NCI-H748 treated with DMSO at 0.1 percent for 48 hours (cell line): ENCODE measurements around the gene METTL3.

ENCODE experiments used
- DNase-seq: peaks from one replicate; lab custom pipeline; 2025; lab: John Stamatoyannopoulos, UW

Gene METTL3

GRCh38 chr14:21476523-21476924 lies 34.6 kb downstream of the METTL3 start:
- DNase-seq = peak; percentile 86

- no peak for DNase-seq
Observed at GRCh38 chr14:21475767-21476522, 35.2 kb downstream of the METTL3 start.

GRCh38 chr14:21467616-21468015 lies 43.5 kb downstream of the METTL3 start:
- no peak for DNase-seq

GRCh38 chr14:21455912-21456667 lies 55.0 kb downstream of the METTL3 start, which contains the start of gene CHD8:
Gene CHD8 (minus strand): TSS chr14:21456123. CDS start chr14:21431643, 24,480 bp downstream.
- peak; percentile 99 for DNase-seq

GRCh38 chr14:21455592-21455911 lies 55.6 kb downstream of the METTL3 start:
- no peak for DNase-seq

GRCh38 chr14:21454843-21455544 lies 56.1 kb downstream of the METTL3 start:
- no peak for DNase-seq

- no peak for DNase-seq
Observed at GRCh38 chr14:21449899-21450216, 61.3 kb downstream of the METTL3 start.
